Measurements from ENCODE around the gene MICAL3.

Gene MICAL3

DNA sequence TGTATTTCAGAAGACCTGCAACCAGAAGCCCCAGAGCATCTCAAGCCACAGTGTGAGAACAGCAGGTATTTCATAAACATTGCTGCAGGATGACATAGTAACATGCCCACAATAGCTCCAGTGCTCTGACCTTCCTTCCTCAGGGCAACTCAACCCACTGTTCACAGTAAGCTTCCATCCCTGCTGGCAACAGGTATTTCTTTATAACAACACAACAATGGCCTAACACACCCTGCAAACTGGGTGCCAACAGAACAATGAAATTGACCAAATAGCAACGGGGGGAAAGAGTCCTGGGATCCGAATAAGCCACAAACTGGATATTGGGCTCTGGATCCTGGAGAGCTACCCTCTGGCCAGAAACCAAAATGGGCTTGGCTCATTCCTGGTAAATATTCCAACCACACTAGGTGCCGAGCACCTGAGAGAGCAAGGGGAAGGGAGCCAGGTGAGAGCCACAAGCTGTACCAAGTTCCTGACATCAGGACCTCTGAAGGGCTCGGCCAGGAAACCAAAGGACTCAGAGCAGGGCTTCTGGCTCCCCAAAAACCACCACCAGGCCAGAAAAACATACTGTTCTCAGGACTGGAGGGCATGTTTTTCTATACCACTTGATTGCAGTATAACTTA, 99.5 kb downstream of the MICAL3 start:
- no peak for DNase-seq

DNA sequence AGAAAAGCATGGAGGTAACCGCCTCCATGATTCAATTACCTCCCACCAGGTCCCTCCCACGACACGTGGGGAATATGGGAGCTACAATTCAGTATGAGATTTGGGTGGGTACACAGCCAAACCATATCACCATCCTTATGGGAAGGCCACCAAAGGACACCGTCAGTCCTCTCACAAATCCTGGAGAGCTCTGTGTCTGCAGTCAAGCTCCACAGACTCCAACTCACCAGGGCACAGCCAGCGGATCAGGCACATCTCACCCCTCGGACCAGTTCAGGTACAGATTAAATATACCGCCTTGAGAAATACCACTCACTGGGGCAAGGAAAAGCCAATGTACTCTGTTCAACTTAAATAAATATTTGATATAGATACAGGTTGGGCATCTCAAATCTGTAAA, 100.3 kb downstream of the MICAL3 start:
- no peak for DNase-seq

DNA sequence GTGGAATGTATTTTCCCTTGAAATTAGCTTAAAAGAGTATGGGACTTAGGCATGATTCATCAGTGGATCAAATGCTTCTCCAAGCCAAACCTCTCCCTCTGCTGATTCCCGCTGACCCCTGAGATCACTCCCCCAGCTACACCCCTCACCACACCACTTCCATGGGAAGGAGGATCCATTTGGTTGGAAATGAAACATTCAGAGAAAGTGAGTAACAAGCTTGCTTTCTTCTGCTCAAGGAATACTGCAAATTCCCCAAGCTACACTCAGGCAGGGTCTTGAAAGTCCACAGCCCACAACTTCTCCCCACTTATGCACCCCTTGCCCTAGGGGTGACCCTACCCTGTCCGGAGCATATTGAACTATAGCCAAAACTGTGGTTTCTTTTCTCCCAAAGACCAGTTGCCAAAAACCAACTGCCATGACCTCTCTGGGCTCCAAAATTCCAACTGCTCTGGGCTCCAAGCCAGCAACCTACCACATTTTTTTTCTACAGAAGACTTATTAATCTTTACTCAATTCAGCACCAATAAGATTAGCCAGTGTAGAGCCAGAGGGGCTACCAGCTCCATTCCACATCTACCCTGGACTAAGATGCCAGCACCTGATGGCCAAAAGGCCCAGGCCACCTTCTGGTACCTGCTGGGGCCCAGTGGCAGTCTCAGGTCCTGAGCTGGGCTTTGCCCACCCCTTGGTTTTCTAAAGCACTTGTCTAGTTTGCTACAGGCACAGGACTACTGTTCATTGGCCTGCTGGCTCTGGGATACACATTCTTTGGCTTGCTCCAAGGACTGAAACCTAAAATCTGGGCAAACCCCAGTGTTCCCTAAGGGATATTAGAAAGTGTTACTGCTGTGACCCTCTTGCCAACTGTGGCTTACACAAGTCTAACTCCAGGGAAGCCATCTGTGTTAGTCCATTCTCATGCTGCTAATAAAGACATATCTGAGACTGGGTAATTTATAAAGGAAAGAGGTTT, 101.1 kb downstream of the MICAL3 start:
- no peak for DNase-seq

DNA sequence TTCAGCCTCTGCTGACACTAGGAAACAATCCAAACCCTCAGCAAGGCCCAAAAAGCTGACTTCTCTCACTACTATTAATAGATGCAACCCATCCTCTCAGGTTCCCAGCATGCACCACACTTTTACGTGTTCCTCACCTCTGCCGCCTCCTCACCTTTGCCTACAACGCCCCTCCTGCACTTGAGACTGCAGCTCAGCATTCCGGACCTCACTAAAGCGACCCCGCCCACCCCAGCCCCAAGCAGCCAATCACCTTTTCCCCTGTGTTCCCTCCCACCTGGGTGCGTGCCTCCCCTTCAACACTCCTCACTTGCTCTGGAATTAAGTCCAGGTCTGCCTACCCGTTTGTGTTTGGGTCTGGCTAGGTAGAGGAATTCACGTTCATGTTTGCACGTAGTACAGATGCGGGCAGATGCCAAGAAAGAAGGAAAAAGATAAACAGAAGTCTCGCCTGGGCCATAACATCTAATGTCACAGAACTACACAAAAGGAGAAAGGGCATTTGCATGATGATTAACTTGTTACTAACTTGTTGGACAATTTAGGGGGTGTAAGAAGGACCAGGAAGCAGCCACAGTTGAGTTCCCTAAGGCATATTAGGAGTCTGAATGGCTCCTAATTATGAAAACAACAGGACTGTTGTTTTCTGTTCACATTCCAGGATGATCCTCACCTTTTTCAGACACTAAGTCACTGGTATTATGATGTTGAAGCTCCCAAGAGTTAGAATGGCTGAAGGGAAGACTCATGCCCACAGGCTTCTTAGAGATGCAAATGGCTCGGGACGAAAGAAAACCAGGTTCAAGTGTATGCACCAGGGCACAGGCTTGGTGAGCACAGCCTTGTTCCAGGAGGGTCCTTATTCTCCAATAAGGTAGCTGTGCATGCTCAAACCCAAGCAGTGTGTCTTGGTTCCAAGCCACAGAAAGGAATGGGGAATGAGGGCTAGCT, 102.2 kb downstream of the MICAL3 start:
- DNase-seq = no peak

GRCh38 chr22:17920992-17921650, 103.2 kb downstream of the MICAL3 start:
- no peak for DNase-seq

DNA sequence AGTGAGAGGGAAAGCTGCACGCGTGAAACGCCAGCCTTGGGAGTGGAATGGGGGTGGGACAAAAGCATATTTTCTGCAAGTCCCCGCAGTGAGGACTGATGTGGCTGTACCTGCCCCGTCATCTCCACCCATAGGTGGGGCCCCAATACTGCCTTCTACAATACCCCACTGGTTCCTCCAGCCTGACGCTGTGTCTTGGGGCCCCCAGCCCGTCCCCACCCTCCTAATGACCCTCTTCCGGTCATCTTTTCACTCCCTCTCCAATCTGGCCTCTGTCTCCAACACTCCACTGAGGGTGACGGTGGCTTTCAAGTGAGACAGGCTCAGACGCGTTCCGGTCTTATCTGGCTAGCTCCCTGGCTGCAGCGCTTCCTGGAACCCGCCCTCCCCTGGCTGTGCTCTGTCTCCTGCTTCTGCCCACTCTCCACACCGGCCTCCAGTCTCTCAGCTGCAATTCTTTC, 104.2 kb downstream of the MICAL3 start:
- no peak for DNase-seq

DNA sequence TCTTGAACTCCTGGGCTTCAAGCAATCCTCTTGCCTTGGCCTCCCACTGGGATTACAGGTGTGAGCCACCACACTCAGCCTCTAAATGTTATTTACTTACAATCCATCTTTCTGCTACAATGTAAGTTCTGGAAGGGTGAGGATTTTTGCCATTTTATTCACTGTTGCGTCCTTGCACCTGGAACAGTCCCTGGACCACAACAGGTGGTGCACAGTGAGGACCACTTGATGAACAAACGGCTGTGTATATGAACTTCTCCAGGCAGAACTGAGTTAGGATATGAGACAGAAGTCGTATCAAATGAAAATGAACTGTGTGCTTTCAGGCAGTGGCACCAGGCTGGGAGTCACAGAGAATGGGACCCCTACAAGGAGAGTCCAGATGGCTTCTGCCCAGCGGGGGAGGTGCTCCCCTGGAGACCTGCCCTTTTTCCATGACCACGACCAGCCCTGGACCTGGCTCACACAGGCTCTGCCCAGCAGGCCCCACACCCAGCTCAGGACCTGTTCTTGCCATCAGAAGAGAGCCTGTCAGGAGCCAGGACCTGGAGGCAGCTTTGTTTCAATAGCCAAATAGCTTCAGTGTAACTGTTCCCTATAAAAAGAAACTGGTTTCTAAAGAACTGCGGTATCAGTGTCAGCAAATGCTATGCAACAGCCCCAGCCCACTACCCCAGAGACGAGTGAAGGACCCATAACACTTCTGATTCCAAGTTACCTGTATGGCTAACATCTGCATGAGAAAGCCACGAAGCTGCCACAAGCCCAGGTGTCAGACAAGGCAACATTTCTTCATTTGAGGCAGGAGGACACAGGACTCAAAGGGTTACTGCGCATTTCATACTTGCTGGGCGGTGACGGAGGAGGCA, 104.9 kb downstream of the MICAL3 start:
- no peak for DNase-seq

DNA sequence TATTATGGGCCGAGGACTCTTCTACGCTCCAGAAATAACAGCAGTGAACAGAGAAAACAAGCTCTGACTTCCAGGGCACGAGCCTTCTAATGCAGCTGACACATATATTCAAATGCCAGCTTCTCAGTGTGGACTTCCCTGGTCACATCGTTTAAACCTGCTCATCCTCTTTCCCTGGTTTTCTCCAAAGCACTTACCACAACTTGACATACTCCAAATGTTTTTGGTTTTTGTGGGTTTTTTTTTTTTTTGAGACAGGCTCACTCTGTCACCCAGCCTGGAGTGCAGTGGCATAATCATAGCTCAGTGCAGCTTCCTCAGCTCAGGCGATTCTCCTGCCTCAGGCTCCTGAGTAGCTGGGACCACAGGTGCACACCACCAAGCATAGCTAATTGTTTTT, 105.5 kb downstream of the MICAL3 start:
- no peak for DNase-seq

GRCh38 chr22:17917490-17917983, 106.8 kb downstream of the MICAL3 start:
- DNase-seq = no peak

- peak in 1 of 2 donors; percentile 26 for DNase-seq
Observed at GRCh38 chr22:17916226-17916889, 108.0 kb downstream of the MICAL3 start.

GRCh38 chr22:17915676-17916075, 108.7 kb downstream of the MICAL3 start:
- DNase-seq = no peak

DNA sequence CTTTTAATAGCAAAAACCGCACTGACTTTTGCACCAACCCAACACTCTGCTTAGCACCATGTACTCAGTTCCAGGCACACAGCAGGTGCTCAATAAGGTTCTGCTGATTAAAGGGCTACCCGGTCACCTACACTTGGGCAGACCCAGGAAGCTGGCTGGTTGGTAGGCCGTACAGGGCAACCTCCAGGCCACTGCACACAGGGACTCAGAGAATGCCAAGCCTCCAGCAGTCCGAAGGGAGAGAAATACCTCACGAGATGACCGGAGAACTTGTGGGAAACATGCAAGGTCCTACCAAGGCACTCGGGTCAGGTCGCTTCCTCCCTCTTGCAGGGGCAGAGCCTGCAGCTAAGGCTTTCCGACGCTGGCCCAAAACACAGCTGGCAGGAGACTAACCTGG, 109.2 kb downstream of the MICAL3 start:
- no peak for DNase-seq

- no peak for DNase-seq
Observed at GRCh38 chr22:17914474-17914873, 109.9 kb downstream of the MICAL3 start.

GRCh38 chr22:17913801-17914347, 110.5 kb downstream of the MICAL3 start:
- DNase-seq = no peak

DNA sequence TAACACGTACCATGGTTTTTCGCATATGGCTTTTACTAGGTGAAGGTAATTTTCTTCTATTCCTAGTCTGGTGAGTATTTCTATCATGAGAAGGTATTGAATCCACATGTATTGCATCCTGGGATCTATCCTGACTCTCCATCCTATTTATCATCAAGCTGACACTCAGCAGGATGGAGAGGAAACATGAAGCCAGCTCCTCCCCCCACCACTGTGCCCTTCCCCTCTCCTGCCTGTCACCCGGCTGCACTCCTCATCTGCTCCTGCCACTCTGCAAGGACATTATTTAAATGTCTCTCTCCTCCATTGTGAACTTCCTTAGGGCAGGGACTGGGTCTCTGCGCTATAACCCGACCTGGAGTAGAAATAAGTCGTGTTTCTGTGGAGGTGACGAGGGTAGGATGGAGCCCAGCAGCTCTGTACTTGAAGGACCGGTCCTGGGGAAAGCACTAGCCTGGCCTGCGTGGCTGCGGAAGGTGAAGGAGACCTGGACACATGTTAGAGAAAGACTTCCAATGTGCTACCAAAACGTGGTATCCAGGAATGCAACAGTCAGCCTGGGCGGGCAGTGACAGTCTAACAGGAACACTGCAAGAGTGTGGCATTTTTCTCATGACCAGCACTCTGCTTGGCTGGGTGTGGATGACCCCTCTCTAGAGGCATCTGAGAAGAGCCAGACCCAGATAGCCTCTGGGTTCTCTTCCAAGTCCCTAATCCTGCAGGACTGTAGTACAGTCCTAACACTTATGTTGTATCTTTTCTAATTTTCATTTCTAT, 111.2 kb downstream of the MICAL3 start:
- no peak for DNase-seq

DNA sequence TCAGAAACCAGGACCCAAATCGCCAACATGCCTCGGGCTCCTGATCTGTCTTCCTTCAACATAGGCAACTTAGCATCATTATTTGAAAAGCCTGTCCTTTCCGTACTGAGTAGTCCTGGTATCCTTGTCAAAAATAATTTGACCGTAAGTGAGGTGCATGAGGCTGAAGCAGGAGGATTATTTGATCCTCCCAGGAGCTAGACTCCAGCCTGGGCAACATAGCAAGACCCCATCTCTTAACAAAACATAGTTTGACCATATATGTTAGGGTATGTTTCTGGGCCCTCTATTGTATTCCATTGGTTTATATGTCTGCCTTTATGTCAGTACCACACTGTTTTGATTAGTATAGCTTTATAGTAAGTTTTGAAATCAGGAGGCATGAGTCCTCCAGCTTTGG, 112.5 kb downstream of the MICAL3 start:
- DNase-seq = no peak

- no peak for DNase-seq
Observed at GRCh38 chr22:17911312-17911705, 113.1 kb downstream of the MICAL3 start.

GRCh38 chr22:17910561-17911311, 113.6 kb downstream of the MICAL3 start:
- peak; percentile 55 to 81 for DNase-seq

DNA sequence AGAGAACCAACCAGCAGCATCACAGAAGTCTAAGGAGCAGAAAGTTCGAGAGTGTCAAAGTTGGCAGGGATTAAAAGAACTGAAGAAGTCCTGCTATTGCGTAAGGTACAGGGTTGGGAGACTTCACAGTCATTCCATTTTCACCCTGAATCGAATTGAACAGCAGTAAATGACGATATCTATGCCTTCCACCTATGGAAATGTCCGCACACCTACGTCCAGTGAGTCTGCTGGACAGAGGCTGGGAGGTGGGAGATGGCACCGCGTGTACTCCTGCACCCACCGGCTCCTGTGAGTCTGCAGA, 116.7 kb downstream of the MICAL3 start:
- DNase-seq = no peak
